A549 treated with GW870086 at 1 μM for 4 hours (cell line): ENCODE data around the gene STYXL1. TPM values are rescaled to one million over a fixed set of nuclear protein-coding genes. Genes with fewer than 3 reads are reported as not detected.

Experiments used
- total RNA-seq: library from RNA; stranded (reverse); fragments of 200-300 nt; extraction: Qiagen RNA extraction; gene quantifications from 5 replicates; pipeline ENCODE4 v1.2.3, GENCODE V29; 2022; ENCODE audit warnings: low read depth

STYXL1 gene
- total RNA-seq = 39.0 to 46.2 TPM (median 42.2 TPM) in 5 replicates

GRCh38 chr7:76047811-76048667 is at the start of gene STYXL1, which contains the start of gene MDH2:
STYXL1 (minus strand) TSS chr7:76048000; CDS start chr7:76030523, 17,477 bp downstream.
MDH2 (plus strand) TSS chr7:76048106; CDS start chr7:76048161, 55 bp downstream.

DNA sequence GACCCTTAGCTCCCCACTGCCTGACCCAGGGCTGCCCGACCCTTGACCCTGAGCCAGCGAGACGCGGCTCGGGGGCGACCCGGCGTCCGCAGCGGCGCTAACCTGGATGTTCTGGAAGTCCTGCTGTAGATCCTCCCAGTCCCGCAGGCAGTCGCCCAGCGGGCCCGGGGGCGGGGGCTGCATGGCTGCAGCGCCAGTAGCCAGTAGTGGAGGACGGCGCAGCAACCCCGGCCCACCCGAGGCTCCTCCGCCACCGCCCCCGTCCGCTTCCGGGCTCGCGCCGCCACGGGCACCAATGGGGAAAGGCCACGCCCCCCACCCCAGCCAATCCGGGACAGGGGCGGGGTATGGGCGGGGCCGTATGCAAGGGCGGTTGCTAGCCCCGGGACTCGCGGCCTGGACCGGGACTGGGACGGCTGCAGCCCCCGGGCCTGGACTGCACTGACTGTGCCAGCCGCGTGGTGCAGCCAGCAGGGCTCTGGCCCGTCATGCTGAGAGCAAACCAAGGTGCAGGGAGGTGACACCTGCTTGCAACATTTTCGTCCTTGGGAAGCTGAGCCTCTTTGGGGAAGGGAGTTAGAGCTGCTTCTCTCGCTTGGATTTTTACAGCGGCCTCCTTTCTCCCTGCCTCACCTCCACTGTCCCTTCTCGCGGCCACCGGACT is 53.3 kb downstream of the STYXL1 start, which contains the start of gene TMEM120A:
TMEM120A (minus strand) TSS at position 208 of the 664 bp plus-strand sequence; CDS start at position 183, 25 bp downstream.

Other genes starting within 250 kb of the STYXL1 start
- gene CCL24, start 234.2 kb downstream of the STYXL1 start, total RNA-seq = not detected in 5 replicates
- gene RHBDD2, start 169.0 kb downstream of the STYXL1 start, total RNA-seq = 77.6 to 98.4 TPM (median 94.4 TPM) in 5 replicates
- gene POR, start 132.8 kb downstream of the STYXL1 start, total RNA-seq = 123 to 171 TPM (median 167 TPM) in 5 replicates
- 33.0 to 44.3 TPM (median 43.8 TPM) in 5 replicates for gene TMEM120A, start 53.4 kb downstream of the STYXL1 start, total RNA-seq
- 301 to 444 TPM (median 401 TPM) in 5 replicates for gene MDH2, start 106 bp upstream of the STYXL1 start, total RNA-seq
- gene SRRM3, start 153.9 kb upstream of the STYXL1 start, total RNA-seq = 8.2 to 12.5 TPM (median 11.2 TPM) in 5 replicates